Right lobe of liver (tissue), 6 donors: ENCODE results near the gene NAGK. TPM values are rescaled to one million over a fixed set of nuclear protein-coding genes. Genes with fewer than 3 reads are reported as not detected.
"Not testable (repeated sequence)": the region's sequence is repeated elsewhere in the genome, so short reads cannot be mapped to it uniquely, and the experiment has no call there.

Experiments used
- ATAC-seq, 4 donors: fragments of 200-7000 bp; cut with Tn5 transposase; one replicate each; pipeline ENCODE4 v1.9.1; 2020; ENCODE audit warnings: mild to moderate bottlenecking in 4 of 4, moderate library complexity in 4 of 4
- DNase-seq, 3 donors: peaks; one replicate each; pipeline ENCODE4 v3.0.0-alpha.2; 2020
- H3K27ac ChIP-seq, 3 donors: fragments of 200-600 bp; one replicate each; pipeline ENCODE4 v1.8.0; 2022
- H3K27me3 ChIP-seq, 2 donors: fragments of 200-600 bp; one replicate each; pipeline ENCODE4 v1.8.0; 2022
- H3K36me3 ChIP-seq, 4 donors: fragments of 200-600 bp; sonication (generic) in 1 of 4; one replicate each; pipeline versions ENCODE4 v1.5.1 to v1.8.0; 2017 to 2022; ENCODE audit warnings: control low read depth in 1 of 4
- H3K4me1 ChIP-seq, 4 donors: fragments of 200-600 bp; sonication (generic) in 1 of 4; one replicate each; pipeline versions ENCODE4 v1.5.1 to v1.8.0; 2017 to 2022; ENCODE audit warnings: control low read depth in 1 of 4
- H3K4me3 ChIP-seq, 3 donors: fragments of 200-600 bp; one replicate each; pipeline ENCODE4 v1.8.0; 2022
- H3K9me3 ChIP-seq, 4 donors: fragments of 200-600 bp; sonication (generic) in 1 of 4; one replicate each; pipeline versions ENCODE4 v1.5.1 to v1.8.0; 2017 to 2022; ENCODE audit warnings: control low read depth in 1 of 4
- CTCF ChIP-seq, 4 donors: fragments of 200-600 bp in 3 of 4; fragments of 450-650 bp in 1 of 4; IDR thresholded peaks; one replicate each; pipeline versions ENCODE4 v1.5.1 to v1.8.0; 2016 to 2022; ENCODE audit warnings: antibody characterized with exemption in 4 of 4, mild to moderate bottlenecking in 2 of 4
- POLR2A ChIP-seq: fragments of 450-650 bp; IDR thresholded peaks from one replicate; pipeline ENCODE4 v1.6.1; 2017; ENCODE audit warnings: antibody characterized with exemption, mild to moderate bottlenecking
- WGBS: methylation state at CpG from one replicate; pipeline ENCODE4 v1.1.6; 2018; ENCODE audit warnings: low coverage, low lambda C conversion rate; ENCODE audit not compliant: insufficient coverage; ENCODE audit errors: missing lambda C conversion rate; 5-methylcytosine and 5-hydroxymethylcytosine counted together
- intact Hi-C, 2 donors: fragments of 100-400 bp; cut with DNase I; formaldehyde crosslinking; loops; one replicate each; pipeline versions ENCODE4 v1.11.2 to v1.14.1; 2022
- total RNA-seq, 6 experiments: library from RNA; depleted of rRNA in 2 of 6; stranded (reverse); fragments of >200 nt in 2 of 6; fragmentation: NEBNext Ultra II Directional in 3 of 6; extraction: Animal tissue kit (Norgen Biotek cat#: 25700) in 3 of 6; gene quantifications; one replicate each; pipeline versions ENCODE4 v1.1.0 to v1.2.4, GENCODE V29; 2016 to 2023
- donor health status: DM: no; HTN: yes; CAD: no.
- donor health status: DM: no; HTN: no; CAD: no.
- donor health status: DM: no; HTN: no; CAD: no.
- donor health status: DM: no; HTN: yes; CAD: no.
- donor health status: DM: no; HTN: yes; CAD: no.

NAGK gene
- total RNA-seq, 6 experiments from 2014 or later = 17.7 to 51.7 (median 36.1) TPM

DNA sequence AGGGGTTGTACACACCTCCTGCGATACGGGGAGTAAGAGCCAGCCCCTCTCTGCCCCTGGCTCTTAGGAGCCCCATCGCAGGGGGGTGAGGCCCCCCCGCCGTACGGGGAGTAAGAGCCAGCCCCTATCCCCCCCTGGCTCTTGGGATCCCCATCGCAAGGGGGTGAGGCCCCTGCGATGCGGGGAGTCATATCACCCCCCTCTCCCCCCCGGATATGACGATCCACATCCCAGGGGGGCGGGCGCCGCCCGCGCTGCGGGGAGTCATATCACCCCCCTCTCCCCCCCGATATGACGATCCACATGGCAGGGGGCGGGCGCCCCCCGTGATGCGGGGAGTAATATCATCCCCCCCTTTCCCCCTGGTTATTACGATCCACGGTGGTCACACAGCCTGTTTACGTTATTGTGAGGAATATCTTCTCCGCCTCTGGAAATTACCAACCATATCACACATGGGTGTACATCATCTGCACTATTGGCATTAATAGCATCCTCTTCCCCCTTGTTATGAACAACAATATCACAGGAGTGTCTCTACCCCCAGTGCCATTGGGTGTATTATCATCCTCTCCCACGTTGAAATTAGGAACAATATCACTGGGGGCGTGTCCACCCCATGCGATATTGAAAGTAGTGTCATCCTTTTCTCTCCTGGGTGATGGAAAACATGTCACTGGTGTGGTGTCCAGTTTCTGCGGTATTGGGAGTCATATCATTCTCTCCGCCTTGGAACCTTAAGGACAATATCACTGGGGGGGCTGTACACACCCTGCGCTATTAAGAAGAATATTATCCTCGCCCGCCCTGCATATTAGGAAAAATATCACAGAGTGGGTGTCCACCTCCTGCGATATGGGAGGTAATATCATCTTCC lies 24.7 kb upstream of the NAGK start:
- Histone ChIP-seq H3K36me3 (no peaks in the 10 kb centered on the region), H3K27me3 (no peaks in the 10 kb centered on the region), H3K4me3 (no peak overlapping the region), H3K9me3 (no peaks in the 10 kb centered on the region), H3K27ac (no peak overlapping the region), H3K4me1 (no peaks in the 10 kb centered on the region)
- intact Hi-C loops = no loop called here
- WGBS = 85% methylated on average over 18 of the region's 36 CpGs
- TF ChIP-seq POLR2A = no peak
- no peak for TF ChIP-seq CTCF (IDR thresholded peaks at IDR 0.05)
- no peak for ATAC-seq
- no peak for DNase-seq

- H3K27ac ChIP-seq = no peak overlapping the region
- intact Hi-C loops = no loop called here
- no peaks in the 10 kb centered on the region for H3K9me3 ChIP-seq
- TF ChIP-seq CTCF (IDR thresholded peaks at IDR 0.05) (no peak), POLR2A (no peak)
- H3K27me3 ChIP-seq = no peaks in the 10 kb centered on the region
- 73% methylated on average over 7 of the region's 7 CpGs for WGBS
- ATAC-seq = no peak
- H3K4me3 ChIP-seq = no peak overlapping the region
- H3K36me3 ChIP-seq = no peaks in the 10 kb centered on the region
- no peak for DNase-seq
- H3K4me1 ChIP-seq = no peaks in the 10 kb centered on the region
Observed at GRCh38 chr2:71045151-71045550, 23.3 kb upstream of the NAGK start.

DNA sequence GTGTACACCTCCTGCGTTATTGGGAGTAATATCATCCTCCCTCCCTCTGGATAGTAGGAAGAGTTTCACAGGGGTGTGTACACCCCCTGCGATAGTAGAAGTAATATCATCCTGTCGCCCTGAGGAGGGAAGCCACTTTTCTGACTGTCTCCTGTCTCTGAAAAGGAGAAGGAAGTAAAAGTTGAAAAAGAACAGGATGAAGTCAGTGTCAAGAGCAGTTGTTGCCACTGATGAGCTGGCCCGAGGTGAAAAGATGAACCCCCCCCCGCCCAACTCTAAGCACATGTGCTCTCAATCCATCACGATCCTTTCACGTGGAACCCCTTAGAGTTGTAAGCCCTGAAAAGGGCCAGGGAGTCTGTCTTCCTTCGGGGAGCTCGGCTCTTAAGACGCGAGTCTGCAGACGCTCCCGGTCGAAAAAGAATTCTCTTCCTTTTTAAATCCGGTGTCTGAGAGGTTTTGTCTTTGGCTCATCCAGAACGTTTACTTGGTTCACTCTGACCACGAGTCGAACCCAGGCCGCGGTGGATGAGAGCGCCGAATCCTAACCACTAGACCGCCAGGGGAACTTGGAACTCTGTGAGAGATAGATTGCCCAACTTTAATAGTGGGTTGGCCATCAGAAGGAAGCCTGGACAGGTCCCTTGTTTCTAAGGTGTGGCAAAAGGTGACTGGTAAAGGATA lies 22.4 kb upstream of the NAGK start:
- H3K36me3 ChIP-seq = no peaks in the 10 kb centered on the region
- ATAC-seq (no peak), DNase-seq (no peak)
- H3K27me3 ChIP-seq = no peaks in the 10 kb centered on the region
- no peaks in the 10 kb centered on the region for H3K9me3 ChIP-seq
- no peak for TF ChIP-seq POLR2A
- no peak for TF ChIP-seq CTCF (IDR thresholded peaks at IDR 0.05)
- H3K4me3 ChIP-seq = no peak overlapping the region
- 73% methylated on average over 22 of the region's 23 CpGs for WGBS
- intact Hi-C loops = no loop called here
- no peaks in the 10 kb centered on the region for H3K4me1 ChIP-seq
- no peak overlapping the region for H3K27ac ChIP-seq

GRCh38 chr2:71048096-71048495 lies 20.4 kb upstream of the NAGK start:
- TF ChIP-seq CTCF (IDR thresholded peaks at IDR 0.05) = no peak
- no peak for TF ChIP-seq POLR2A
- H3K4me3 ChIP-seq = no peak overlapping the region
- no peaks in the 10 kb centered on the region for H3K36me3 ChIP-seq
- no peaks in the 10 kb centered on the region for H3K27me3 ChIP-seq
- intact Hi-C loops = no loop called here
- ATAC-seq (no peak), DNase-seq (no peak)
- 73% methylated on average over 4 of the region's 7 CpGs for WGBS
- no peaks in the 10 kb centered on the region for H3K9me3 ChIP-seq
- no peak overlapping the region for H3K27ac ChIP-seq
- no peaks in the 10 kb centered on the region for H3K4me1 ChIP-seq

DNA sequence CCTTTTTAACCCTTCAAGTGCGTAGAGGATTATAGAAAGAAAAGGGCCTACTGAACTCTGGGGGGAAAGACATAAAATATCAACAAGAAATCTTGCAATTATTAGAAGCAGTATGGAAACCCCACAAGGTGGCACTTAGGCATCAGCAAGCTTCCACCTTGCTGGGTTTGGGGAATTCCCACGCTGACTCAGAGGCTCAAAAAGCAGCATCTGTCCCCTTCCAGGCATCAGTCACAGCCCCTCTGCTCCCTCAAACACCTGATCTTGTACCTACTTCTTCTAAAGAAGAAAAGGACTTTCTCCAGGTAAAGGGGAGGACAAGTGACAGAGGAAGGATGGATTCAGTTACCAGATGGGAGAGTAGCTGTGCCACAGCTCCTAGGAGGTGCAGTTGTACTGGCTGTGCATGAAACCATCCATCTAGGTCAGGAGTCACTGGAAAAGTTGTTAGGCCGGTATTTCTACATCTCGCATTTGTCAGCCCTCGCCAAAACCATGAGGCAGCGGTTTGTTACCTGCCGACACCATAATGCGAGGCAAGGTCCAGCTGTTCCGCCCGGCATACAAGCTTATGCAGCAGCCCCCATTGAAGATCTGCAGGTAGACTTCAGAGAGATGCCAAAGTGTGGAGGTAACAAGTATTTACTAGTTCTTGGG lies 18.6 kb upstream of the NAGK start:
- H3K36me3 ChIP-seq, H3K4me1 ChIP-seq, H3K27ac ChIP-seq, H3K4me3 ChIP-seq, H3K27me3 ChIP-seq, H3K9me3 ChIP-seq, ATAC-seq, DNase-seq, intact Hi-C loops: not testable (repeated sequence)
- WGBS = no CpG with 5 or more reads among the region's 10 CpGs

- not testable (repeated sequence) for H3K36me3 ChIP-seq
- WGBS = 58% methylated on average over 7 of the region's 10 CpGs
Observed at GRCh38 chr2:71055206-71055740, 13.2 kb upstream of the NAGK start.

More at GRCh38 chr2:71055206-71055740, 13.2 kb upstream of the NAGK start:
- H3K9me3 ChIP-seq, H3K4me3 ChIP-seq, H3K27me3 ChIP-seq, DNase-seq, H3K4me1 ChIP-seq, ATAC-seq, intact Hi-C loops, H3K27ac ChIP-seq: not testable (repeated sequence)
